GM21390 (cell line): ENCODE measurements around the gene FOXO1.

Source experiments
- ATAC-seq: cut with Tn5 transposase; IDR thresholded peaks from one replicate; pipeline ENCODE4 v1.9.1; 2021; ENCODE audit not compliant: unreplicated experiment

The FOXO1 gene

DNA sequence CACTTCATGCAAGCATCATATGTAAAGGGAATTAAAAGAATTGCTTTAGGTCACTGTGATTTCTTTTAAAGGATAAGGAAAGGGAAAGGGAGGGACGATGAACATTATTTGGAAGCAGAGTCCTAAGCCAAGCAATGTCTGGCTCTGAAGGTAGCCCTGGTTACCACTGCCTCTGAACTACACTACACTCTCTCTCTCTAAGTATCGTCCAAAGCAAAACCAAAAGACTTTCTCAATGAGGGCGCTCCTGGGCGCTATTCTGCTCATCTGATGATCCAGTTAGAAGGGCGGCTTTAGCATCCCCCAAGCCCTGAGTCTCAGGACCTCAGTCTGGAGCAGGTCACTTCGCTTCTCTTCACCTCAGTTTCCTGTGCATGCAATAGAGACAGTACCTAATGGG is 26.2 kb downstream of the FOXO1 start:
- no peak for ATAC-seq

DNA sequence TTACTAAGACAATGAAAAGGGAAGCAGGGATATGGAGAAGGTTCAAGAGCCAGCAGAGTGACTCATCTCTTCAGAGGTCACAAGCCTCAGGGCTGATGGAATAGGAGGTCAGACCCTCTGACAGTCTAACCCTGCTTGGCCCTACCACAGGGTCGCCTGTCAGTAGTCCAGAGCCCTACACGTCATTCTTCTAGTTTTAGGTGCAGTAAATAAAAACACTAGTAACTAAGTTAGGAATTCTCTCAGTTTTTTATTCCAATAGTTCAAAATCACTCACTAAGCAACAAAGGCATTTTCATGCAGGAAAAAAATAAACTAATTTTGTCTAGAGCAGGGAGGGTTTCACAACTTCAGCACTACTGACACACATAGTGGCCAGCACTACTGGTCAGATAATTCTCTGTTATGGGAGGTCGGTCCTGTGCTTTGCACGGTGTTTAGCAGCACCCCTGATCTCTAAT is 27.2 kb downstream of the FOXO1 start:
- ATAC-seq = no peak

DNA sequence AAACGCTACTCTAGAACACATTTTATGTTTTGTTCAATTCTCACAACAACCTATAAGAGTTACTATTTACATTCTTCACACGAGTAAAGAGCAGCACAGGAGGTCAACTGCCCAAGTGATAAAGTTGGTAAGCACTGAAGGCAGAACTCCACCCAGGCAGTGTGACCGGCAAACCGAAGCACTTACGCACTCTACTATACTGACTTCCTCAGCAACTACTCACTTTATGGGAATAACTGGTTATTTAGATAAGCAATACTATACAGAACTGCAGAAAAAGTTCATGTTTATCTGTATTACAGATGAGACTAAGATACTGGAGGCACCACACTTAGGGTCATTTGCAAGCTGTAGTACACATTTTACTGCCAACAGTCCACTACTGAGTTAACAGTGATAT is 28.8 kb downstream of the FOXO1 start:
- ATAC-seq = no peak

DNA sequence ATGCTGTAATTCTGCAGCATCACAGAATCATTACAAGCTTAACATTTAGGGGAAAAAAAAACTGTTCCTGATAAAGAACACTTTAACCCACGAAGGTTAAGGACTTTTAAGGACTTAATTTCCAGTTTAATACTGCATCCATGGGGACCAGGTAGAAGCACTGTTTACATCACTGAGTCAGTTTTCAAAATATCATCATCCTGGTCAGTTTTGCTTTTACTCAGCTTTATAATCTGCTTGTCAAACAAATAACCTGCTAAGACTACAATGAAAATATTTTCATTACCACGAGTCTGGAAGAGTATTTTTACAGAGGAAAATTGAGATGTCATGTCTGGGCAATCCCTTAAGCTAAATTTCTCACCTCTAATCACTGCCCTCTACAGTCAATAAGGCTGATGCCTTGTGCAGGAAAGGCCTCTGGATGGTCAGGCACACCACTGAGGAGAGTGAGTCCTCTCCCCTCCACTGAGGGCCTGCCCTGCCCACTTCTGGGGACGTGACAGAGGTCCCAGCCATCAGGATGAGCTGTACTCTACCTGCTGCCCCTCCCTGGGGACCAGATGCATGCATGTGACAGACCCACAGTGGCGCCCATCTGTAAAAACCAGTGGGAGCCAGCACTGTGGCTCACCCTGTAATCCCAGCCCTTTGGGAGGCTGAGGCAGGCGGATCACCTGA is 31.0 kb downstream of the FOXO1 start:
- ATAC-seq = no peak

DNA sequence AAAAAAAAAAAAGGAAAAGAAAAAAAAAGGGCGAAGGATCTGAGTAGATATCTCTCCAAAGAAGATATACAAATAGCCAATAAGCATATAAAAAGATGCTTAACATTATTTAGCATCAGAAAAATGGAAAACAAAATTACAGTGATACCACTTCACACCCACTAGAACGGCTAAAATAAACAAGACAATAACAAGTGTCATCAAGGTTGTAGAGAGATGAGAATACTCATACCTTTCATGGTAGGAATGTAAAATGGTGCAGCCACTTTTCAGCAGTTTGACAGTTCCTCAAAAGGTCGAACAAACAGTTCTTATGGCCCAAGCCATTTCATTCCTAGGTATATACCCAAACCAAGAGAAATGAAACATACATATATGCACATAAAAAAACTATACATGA is 33.5 kb downstream of the FOXO1 start:
- ATAC-seq = no peak

DNA sequence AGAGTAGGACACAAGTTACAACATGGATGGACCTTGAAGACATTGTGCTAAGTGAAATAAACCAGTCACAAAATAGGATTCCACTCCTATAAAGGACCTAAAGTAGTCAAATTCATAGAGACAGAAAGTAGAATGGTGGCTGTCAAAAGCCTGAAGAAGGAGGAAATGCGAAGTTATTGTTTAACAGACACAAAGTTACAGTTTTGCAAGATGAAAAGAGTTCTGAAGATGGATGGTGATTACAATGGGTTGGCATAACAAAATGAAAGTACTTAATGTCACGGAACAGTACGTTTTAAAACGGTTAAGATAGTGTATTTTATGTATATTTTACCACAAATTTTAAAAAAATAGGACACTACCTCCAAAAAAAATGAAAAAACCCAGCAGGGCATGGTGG is 34.8 kb downstream of the FOXO1 start:
- no peak for ATAC-seq

DNA sequence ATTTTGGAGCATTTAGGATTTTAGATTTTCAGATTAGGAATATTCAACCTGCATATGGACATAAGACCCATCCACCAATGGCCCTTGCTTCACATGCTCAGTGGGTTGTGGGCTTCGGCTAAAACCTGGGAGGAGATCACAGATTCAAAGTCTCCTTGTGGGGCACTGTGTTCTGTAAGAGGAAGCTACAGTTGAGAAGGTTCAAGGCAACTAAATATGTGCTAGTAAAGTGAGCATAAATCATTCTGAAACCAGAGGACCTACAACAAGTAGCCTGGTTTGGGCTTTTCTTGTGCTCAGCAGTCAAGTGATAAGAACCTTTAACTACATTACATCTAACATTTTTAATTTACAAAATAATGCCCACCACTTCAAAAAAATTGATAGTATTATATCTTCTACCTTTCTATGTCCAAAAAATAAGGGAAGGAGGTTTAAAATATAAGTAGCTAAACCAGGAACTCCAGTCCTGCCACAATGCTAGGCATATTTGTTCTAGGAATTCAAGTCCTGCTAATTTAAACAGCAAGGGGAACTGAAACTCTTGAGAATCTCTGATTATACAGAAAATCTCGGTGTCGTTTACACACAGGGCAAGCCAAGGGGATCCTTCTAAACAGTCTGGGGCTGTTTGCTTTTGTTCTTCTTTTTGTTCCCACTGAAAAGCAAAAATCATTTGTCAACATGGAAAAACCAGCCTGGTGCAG is 36.6 kb downstream of the FOXO1 start:
- peak; percentile 85 for ATAC-seq

DNA sequence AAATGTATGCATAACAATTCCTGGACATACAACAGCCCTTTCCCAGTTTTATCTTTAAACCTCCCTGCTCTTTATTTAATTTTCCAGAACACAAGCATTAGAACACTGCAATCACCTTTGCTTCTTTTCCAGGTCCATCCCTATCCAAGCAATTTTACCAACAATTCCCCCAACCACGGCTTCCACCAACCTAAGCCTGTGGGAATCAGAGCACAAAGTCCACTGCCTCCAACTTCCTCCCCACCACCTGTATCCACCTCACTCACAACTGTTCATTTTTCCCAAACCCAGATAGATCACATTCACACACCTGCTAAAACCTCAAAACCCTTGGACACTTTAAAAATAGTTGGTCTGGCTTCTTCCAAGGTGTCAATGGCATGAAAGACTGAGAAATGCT is 39.5 kb downstream of the FOXO1 start:
- ATAC-seq = no peak

DNA sequence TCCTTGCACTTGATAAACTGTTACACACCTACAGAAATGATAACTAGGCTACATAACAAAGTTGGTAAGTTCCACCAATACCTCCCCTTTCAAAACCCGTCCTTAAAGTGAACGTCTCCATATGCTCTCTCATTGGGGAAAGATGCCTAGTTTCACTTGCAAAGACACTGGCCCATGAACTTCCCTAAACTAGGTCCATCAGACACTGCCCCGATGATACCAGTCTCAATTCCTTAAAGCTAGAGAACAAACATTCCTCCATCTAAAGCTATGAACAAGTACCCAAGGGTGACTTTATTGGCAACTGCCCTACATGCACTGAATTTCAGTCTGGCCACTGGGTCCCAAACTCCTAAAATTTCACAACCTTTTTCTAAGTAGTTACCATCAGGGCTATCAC is 39.9 kb downstream of the FOXO1 start:
- no peak for ATAC-seq

DNA sequence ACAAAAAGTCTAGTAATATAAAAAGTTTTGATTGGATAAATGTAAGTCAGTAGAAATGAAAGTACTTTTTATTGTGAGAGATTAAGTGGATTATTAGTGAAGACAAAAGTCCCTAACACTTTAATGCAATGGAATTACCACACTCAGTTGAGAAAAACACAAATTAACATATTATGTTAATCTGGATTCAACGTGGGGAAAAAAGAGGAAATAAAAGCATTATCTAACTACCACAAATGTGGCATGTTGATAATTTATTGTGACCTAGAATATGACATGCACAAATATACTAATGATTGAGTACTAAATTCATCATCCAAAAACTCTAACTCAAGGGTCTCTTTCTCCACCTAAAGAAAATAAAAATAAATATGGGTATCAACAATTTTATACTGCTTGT is 41.5 kb downstream of the FOXO1 start:
- ATAC-seq = no peak

DNA sequence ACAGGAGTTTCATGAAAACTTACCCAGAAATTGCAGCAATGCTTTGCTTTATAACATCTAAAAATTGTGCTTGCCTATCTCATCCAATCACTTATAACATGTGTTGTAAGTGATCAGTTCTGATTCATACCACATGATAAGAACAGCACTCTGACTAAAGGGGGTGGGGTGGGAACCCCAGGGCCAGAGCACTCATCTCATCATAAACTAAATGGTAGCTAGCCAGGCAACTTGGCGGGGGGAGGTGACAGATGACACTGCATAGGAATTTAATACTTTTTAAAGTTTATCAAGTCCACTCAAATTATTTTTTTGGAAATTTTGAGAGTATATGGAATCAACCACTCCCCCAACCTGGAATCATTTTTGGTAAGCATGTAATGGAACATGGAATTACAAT is 42.1 kb downstream of the FOXO1 start:
- no peak for ATAC-seq

DNA sequence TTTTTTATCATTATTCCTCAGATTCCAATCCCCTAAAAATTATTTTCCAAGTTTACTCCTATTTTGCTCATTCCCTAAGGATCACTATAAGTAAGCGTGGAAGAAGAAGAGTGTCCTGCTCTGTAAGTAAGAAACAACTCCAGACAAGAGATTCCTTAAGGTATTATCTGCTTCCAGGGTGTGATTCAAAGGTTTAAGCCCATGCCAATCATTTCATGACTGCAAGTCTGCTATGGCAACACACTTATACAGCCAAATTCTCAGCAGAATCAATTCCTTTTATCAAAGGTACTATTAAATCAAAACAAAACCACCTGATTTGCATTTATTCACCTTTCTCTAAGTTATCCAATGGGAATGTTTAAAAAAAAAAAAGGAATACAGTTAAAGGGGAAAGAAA is 43.7 kb downstream of the FOXO1 start:
- ATAC-seq = no peak

DNA sequence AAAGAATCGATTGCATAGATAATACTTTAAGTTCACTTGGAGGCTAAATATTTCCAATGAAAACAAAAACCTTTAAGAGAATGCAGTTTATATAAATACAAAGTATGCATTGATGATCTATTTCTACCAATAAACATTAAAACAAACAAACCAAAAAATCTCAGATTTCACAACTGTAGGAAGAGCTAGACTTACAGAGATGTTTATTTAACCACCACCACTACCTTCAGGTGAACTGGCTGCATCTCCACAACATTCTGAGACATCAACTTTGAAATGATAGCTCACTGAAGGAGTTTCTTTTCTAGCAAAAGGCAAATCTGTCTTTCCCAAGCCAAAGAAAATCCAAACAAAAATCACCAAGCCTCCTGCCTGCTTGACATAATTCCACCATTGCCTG is 44.2 kb downstream of the FOXO1 start:
- ATAC-seq = no peak

DNA sequence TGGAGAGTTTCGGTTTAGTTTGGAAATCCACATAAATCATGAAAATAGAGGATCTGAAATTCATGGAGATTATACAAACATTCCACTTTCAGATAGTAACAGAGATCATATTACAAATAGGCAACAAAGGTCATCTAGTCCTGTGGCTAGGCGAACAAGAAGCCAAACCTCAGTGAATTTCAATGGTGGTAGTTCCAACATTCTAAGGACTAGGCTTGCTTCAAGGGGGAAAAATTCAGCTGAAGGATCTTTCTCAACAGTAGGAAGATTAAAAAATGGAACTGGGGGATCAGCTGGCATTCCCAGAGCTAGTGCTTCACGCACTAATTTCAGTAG is 47.0 kb downstream of the FOXO1 start:
- no peak for ATAC-seq

DNA sequence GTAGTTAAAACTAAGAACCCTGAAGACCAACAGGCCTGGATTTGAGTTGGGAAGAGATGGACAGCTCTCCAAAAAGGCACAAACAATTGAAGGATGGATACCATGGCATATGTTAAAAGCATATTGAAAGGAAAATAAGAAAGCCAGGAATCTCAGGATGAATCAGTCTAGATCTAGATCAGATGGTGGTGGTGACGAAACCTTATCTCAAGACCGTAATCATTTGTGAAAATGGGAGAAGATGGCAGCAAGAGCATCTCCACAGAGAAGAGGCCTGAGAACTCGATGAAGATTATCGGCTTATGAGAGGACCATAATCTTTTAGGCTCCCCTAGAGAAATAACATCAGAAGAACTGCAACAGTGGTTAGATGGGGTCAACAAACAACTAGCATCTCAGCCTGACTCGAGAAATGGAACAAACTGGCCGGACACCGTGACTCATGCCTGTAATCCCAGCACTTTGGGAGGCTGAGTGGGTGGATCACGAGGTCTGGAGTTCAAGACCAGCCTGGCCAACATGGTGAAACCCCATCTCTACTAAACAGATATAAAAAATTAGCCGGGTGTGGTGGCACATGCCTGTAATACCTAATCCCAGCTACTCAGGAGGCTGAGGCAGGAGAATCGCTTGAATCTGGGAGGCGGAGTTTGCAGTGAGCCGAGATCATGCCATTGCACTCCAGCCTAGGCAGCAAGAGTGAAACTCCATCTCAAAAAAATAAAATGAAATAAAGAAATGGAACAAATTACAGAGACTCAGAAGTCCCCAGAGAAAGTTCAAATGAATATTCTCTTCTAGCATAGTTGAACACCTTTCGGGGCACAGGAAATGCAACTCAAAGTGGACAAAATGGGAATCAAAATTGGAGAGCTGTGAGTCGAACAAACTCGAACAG is 47.6 kb downstream of the FOXO1 start:
- ATAC-seq = no peak

DNA sequence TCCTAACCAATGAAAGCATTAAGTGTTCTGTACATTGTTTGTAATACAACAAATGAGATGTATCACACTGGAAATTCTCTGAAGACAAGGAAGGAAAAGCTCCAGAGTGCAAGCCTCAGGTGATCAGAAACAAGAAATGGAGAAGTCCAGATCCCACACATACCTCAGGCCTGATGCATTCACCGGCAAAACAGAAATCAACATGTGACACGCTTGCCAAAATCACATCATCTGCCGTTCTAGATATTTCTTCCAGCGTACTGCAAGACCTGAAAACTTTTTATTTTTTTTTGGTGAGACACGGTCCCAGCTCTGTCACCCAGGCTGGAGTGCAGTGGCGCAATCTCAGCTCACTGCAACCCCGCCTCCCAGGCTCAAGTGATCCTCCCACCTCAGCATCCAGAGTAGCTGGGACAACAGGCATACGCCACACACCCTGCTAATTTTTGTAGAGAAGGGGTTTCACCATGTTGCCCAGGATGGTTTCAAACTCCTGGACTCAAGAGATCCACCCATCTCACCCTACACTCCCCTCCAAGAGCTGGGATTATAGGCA is 48.6 kb downstream of the FOXO1 start:
- no peak for ATAC-seq

DNA sequence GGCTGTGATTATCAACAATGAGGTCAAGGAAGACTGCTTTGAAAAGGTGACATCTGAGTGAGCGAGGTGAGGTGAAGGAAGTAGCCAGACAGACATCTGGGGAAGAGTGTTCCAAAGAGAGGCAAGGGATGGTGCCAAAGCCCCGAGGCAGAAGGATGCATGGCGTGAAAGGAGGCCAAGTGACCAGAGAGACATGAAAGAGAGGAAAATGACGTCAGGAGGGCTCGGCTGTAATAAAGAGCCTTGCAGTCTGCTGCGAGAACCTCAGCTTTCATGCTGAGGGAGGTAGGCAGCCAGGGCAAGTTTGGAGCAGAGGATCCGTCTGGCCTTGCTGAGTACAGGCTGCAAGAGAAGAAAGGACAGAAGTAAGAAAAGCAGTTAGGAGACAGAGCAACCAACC is 50.8 kb downstream of the FOXO1 start:
- no peak for ATAC-seq

DNA sequence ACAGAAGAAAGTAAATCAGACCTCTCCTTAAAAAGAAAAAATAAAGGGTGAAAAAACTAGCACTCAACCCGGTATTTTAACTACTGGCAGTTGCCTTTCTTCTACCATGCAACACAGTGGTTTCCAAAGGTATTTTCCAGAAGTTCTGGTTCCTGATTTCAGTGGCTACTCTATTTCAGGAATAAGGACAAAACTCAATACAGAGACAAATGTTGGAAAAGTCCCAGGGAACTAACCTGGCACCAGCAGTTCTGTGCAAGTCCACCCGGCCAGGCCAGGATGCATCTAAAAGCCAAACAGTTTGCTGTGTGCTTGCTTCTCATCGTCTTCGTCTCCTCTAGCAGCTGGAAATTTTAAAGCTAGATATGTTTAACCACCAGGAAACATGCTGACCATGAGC is 52.5 kb downstream of the FOXO1 start:
- ATAC-seq = no peak

DNA sequence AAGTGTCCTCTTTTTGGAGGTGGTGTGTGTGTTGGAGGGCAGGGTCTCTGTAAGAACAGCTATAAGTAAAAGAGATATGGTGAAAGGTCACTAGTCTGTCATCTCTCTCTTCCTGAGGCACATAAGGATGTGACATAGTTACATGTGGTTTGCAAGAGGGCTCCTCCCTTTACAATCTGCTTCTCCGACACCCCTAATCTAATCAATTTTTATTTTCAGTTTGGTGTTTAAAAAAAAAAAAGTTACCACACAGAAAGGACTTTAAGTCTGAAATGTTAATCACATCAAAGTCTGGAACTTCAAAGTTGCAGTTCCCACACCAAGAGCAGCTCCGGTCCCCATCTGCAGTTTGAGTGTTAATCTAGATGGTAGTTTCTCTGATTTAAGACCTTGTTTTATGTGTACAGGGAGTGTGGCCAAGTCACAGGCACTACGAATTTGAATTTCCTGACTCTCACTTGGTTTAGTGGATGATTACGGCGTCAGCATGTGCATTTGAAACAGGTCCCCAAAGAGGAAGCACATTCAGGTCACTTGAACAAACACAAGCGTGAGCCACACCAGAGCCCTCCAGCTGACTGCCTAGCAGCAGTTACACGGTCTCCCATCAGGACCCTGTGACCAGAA is 53.1 kb downstream of the FOXO1 start:
- ATAC-seq = peak; percentile 88

DNA sequence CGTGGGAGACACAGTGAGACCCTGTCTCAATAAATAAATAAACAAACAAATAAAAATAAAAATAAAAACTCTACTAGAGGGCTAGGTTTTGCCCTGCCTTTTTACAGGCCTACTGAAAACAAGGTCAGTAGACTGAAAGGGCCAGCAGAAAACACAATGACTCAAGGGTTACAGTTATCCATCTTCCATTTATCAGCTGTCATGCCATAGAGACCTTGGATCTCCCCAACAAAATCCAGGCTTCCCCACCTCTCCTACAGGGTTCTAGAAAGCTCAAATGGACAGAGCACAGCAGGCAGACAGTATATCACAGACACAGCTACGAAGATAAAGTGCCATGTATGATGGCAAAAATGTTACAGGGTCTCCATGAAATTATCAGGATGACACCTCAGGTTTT is 54.4 kb downstream of the FOXO1 start:
- ATAC-seq = no peak

DNA sequence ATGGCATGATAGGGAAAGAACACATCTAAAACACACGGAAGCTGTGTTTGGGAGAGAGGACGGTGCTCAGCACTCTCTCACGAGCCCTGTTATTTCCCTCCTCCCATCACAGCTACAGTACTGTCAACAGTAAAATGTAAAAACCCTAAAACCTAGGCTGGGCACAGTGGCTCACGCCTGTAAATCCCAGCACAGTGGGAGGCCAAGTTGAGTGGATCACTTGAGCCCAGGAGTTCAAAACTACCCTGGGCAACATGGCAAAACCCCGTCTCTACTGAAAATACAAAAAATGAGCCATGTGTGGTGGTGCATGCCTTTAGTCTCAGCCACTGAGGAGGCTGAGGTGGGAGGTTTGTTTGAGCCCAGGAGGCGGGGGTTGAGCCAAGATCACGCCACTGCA is 54.8 kb downstream of the FOXO1 start:
- no peak for ATAC-seq
